ENCODE measurements around the gene CDSN. TPM values are rescaled to one million over a fixed set of nuclear protein-coding genes. Genes with fewer than 3 reads are reported as not detected.

CDSN gene
- total RNA-seq, 1 donor from 2014 or later: not detected

DNA sequence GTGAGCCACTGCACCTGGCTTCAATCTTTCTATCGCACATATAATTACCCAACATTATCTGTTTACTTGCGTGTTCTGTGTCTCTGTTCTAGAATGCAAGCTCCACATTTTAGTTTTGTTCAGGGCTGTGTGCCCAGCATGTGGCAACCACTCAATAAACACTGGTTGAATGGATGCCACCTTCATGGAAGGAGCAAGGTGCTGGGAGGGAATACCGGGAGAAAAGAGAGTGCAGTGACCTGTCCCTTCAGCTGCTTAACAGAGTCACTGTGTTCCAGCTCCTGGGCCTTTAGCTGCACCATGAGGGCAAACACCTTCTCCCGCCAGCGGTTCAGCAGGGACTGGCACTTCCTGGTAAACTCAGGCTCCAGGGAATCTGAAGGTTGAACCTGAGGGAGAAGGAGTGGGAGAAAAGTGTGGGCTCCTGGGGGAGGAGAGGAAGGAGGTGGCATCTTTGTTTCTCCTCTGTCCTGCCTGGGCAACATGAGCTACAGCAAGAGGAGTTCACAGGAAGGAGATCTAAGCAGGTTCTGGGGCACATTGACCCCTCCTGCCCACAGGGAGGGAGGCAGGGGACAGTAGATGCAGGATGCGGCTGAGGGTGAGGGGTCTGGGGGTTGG, 29.7 kb upstream of the CDSN start:
- TF ChIP-seq, protein P1, sequence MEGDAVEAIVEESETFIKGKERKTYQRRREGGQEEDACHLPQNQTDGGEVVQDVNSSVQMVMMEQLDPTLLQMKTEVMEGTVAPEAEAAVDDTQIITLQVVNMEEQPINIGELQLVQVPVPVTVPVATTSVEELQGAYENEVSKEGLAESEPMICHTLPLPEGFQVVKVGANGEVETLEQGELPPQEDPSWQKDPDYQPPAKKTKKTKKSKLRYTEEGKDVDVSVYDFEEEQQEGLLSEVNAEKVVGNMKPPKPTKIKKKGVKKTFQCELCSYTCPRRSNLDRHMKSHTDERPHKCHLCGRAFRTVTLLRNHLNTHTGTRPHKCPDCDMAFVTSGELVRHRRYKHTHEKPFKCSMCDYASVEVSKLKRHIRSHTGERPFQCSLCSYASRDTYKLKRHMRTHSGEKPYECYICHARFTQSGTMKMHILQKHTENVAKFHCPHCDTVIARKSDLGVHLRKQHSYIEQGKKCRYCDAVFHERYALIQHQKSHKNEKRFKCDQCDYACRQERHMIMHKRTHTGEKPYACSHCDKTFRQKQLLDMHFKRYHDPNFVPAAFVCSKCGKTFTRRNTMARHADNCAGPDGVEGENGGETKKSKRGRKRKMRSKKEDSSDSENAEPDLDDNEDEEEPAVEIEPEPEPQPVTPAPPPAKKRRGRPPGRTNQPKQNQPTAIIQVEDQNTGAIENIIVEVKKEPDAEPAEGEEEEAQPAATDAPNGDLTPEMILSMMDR (IDR thresholded peaks at IDR 0.05; ENCODE audit: borderline replicate concordance): no peak
- Histone ChIP-seq H3K27ac (replicated peaks) (no peak overlapping the region), H3K27me3 (ENCODE audit: low read depth) (no peaks in the 10 kb centered on the region), H3K9me3 (replicated peaks) (no peaks in the 10 kb centered on the region), H3K4me3 (no peak overlapping the region), H3K4me1 (no peaks in the 10 kb centered on the region), H3K36me3 (peaks cover 29% of the 10 kb centered on the region)
- DNase-seq: no peak
- intact Hi-C loops (cut with micrococcal nuclease): no loop called here

DNA sequence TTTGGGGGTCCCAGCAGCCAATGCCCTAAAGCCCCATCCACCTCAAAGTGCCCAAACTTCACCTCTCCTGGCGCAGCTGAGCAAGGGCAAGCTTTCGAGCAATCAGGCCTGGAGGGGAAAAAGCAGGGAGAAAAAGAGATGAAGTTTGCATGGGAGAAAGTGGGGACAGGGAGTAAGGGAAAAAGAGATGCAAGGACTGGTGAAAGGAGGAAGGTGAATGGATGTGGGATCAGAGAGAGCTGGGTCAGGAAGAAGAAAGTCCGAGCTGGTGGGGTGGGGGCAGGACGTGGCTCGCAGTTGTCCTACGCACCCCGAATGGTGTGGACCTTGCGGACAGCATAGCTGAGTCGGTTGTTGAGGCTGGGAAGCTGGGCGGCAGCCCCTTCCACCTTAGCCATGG, 25.1 kb upstream of the CDSN start:
- TF ChIP-seq, protein P1 (IDR thresholded peaks at IDR 0.05; ENCODE audit: borderline replicate concordance): no peak
- H3K4me3 ChIP-seq: no peak overlapping the region
- no peak for DNase-seq
- peaks cover 18% of the 10 kb centered on the region for H3K36me3 ChIP-seq
- peaks cover 29% of the 10 kb centered on the region for H3K4me1 ChIP-seq
- intact Hi-C loops (cut with micrococcal nuclease): no loop called here
- H3K27me3 ChIP-seq (ENCODE audit: low read depth): no peaks in the 10 kb centered on the region
- H3K27ac ChIP-seq (replicated peaks): no peak overlapping the region
- H3K9me3 ChIP-seq (replicated peaks): no peaks in the 10 kb centered on the region

DNA sequence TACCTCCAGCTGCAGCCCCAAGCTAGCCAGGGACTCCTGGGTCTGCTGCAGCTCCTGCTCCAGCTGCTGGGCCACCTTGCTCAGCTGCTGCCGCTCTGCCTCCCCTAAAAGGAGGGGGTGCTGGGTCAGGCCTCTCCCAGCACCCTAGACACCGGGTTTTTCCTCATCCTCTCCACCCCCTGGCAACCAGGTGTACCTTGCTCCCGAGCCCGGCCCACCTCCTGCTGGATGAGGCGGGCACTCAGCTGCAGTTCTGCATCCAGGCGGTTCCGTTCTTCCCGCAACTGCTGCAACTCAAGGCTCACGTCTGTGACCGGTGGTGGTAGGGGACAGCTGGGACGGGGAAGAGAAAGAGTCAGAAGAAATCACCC, 24.7 kb upstream of the CDSN start:
- H3K4me1 ChIP-seq: peaks cover 30% of the 10 kb centered on the region
- H3K9me3 ChIP-seq (replicated peaks): no peaks in the 10 kb centered on the region
- H3K36me3 ChIP-seq: peaks cover 14% of the 10 kb centered on the region
- no peaks in the 10 kb centered on the region for H3K27me3 ChIP-seq (ENCODE audit: low read depth)
- TF ChIP-seq, protein P1 (IDR thresholded peaks at IDR 0.05; ENCODE audit: borderline replicate concordance): no peak
- no peak overlapping the region for H3K4me3 ChIP-seq
- no peak for DNase-seq
- intact Hi-C loops (cut with micrococcal nuclease): no loop called here
- H3K27ac ChIP-seq (replicated peaks): no peak overlapping the region

DNA sequence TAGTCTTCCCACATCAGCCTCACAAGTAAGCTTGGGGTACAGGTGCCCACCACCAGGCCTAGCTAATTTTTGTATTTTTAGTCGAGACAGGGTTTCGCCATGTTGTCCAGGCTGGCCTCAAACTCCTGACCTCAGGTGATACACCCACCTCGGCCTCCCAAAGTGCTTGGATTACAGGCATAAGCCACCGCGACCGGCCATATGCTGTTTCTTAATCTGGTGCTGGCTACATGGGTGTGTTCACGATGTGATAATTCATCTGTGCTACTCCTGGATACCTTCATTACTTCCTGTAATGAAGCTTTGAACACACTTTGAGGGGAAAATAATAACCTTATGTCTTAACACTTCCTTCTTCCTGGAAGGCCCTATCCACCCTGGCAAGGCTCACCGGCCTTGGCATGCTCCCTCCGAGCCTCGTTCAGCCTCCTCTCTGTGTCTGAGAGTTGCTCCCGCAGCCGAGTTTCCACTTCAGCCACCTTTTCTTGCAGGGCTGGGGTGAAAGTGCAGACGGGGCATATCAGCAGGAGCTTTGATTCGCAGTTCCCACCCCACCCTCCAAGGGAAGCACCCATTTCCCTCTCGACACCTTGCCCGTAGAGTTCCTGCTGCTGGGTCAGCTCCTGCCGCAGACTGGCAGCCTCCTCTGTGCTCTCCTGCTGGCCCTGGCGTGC, 24.2 kb upstream of the CDSN start:
- Histone ChIP-seq H3K27ac (replicated peaks) (no peak overlapping the region), H3K4me3 (no peak overlapping the region), H3K27me3 (ENCODE audit: low read depth) (no peaks in the 10 kb centered on the region), H3K9me3 (replicated peaks) (no peaks in the 10 kb centered on the region), H3K4me1 (peaks cover 35% of the 10 kb centered on the region), H3K36me3 (peaks cover 10% of the 10 kb centered on the region)
- TF ChIP-seq, protein P1 (IDR thresholded peaks at IDR 0.05; ENCODE audit: borderline replicate concordance): no peak
- no peak for DNase-seq
- intact Hi-C loops (cut with micrococcal nuclease): no loop called here

DNA sequence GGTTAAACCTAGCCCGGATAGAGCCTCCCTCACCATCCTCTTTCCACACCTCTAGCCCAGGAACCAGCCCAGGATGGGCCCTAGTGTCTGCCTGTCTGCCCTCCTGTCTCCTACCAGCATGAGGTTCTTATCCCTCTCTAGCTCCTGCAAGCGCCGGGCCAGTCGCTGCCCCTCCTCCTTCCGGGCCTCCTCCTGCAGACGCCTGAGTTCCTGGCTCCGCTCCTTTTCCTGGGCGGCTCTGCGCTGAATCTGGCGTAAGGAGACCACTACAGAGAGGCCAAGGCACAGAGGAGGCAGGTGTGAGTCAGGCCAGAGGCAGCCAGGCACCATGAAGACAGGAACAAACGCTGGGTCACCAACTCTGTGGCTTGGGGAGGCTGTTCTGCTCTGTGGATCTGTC, 22.9 kb upstream of the CDSN start:
- peak overlapping the region; percentile 85 for H3K27ac ChIP-seq (replicated peaks)
- no peaks in the 10 kb centered on the region for H3K9me3 ChIP-seq (replicated peaks)
- H3K4me3 ChIP-seq: no peak overlapping the region
- peaks cover 10% of the 10 kb centered on the region for H3K36me3 ChIP-seq
- DNase-seq: peak; percentile 75
- intact Hi-C loops (cut with micrococcal nuclease): no loop called here
- H3K27me3 ChIP-seq (ENCODE audit: low read depth): no peaks in the 10 kb centered on the region
- TF ChIP-seq, protein P1 (IDR thresholded peaks at IDR 0.05; ENCODE audit: borderline replicate concordance): no peak
- peaks cover 42% of the 10 kb centered on the region for H3K4me1 ChIP-seq

Measured in left ventricle myocardium inferior (tissue), 1 donor.